Measurements from ENCODE around the gene GABPB1.

Gene GABPB1

GRCh38 chr15:50341616-50342136 lies 13.3 kb downstream of the GABPB1 start:
- DNase-seq, result no peak

- DNase-seq, result no peak
These were observed 14.6 kb downstream of the GABPB1 start for GRCh38 chr15:50340416-50340815.

GRCh38 chr15:50339717-50340116 lies 15.3 kb downstream of the GABPB1 start:
- no peak for DNase-seq

GRCh38 chr15:50335251-50335650 lies 19.7 kb downstream of the GABPB1 start:
- DNase-seq, result no peak

GRCh38 chr15:50333229-50333628 lies 21.8 kb downstream of the GABPB1 start:
- DNase-seq, result no peak

- DNase-seq, result no peak
These were observed 24.1 kb downstream of the GABPB1 start for GRCh38 chr15:50330921-50331320.

- DNase-seq, result no peak
These were observed 26.9 kb downstream of the GABPB1 start for GRCh38 chr15:50328116-50328515.

GRCh38 chr15:50321680-50322210 lies 33.3 kb downstream of the GABPB1 start:
- DNase-seq, result no peak

GRCh38 chr15:50320504-50320903 lies 34.5 kb downstream of the GABPB1 start:
- no peak for DNase-seq

- DNase-seq, result no peak
These were observed 36.3 kb downstream of the GABPB1 start for GRCh38 chr15:50318697-50319096.

GRCh38 chr15:50315814-50316630 lies 39.0 kb downstream of the GABPB1 start:
- no peak for DNase-seq

GRCh38 chr15:50312636-50313035 lies 42.4 kb downstream of the GABPB1 start:
- no peak for DNase-seq

- DNase-seq, result no peak
These were observed 47.2 kb downstream of the GABPB1 start for GRCh38 chr15:50307799-50308198.

- no peak for DNase-seq
These were observed 50.2 kb downstream of the GABPB1 start for GRCh38 chr15:50304836-50305235.

GRCh38 chr15:50302581-50302980 lies 52.4 kb downstream of the GABPB1 start:
- DNase-seq, result no peak

GRCh38 chr15:50298340-50298739 lies 56.7 kb downstream of the GABPB1 start:
- no peak for DNase-seq

GRCh38 chr15:50295966-50296365 lies 59.0 kb downstream of the GABPB1 start:
- no peak for DNase-seq

GRCh38 chr15:50289749-50290148 lies 65.2 kb downstream of the GABPB1 start:
- DNase-seq, result no peak

GRCh38 chr15:50287324-50288116 lies 67.5 kb downstream of the GABPB1 start:
- DNase-seq, result no peak

- DNase-seq, result no peak
These were observed 73.6 kb downstream of the GABPB1 start for GRCh38 chr15:50281427-50281826.

GRCh38 chr15:50280271-50280670 lies 74.7 kb downstream of the GABPB1 start:
- DNase-seq, result no peak

- DNase-seq, result no peak
These were observed 76.5 kb downstream of the GABPB1 start for GRCh38 chr15:50278496-50278895.

GRCh38 chr15:50277370-50277769 lies 77.6 kb downstream of the GABPB1 start:
- DNase-seq, result no peak

GRCh38 chr15:50275908-50276307 lies 79.1 kb downstream of the GABPB1 start:
- DNase-seq, result no peak

All from activated naive CD4-positive, alpha-beta T cell (primary cell).